Raji (cell line): Measurements from ENCODE around the gene TFF2.

Source experiments
- POLR2A ChIP-seq: IDR thresholded peaks from 2 replicates; pipeline ENCODE4 v1.6.1; 2011; ENCODE audit warnings: low read depth, low read length, control low read depth; ENCODE audit not compliant: insufficient read depth

TFF2 gene

GRCh38 chr21:42347601-42348327 is 3.0 kb downstream of the TFF2 start:
- TF ChIP-seq POLR2A: no peak

- no peak for TF ChIP-seq POLR2A
Measured at GRCh38 chr21:42346866-42347600, 3.8 kb downstream of the TFF2 start.

- no peak for TF ChIP-seq POLR2A
Measured at GRCh38 chr21:42346441-42346840, 4.4 kb downstream of the TFF2 start.

DNA sequence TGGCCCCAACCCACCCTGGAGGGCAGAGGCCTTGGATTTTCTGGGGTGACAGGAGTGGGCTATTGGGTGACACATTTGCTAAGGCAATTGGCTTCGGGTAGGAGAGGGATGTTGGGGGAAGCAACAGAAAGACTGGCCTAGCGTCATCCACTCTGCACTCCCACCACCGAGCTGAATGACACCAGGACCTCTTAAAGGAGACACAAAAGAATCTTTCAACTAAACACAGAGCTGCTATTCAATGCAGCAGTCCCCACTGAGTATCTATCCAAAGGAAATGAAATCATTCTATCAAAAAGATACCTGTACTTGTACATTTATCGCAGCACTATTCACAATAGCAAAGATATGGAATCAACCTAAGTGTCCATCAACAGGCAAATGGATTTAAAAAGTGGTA is 6.2 kb downstream of the TFF2 start:
- no peak for TF ChIP-seq POLR2A

DNA sequence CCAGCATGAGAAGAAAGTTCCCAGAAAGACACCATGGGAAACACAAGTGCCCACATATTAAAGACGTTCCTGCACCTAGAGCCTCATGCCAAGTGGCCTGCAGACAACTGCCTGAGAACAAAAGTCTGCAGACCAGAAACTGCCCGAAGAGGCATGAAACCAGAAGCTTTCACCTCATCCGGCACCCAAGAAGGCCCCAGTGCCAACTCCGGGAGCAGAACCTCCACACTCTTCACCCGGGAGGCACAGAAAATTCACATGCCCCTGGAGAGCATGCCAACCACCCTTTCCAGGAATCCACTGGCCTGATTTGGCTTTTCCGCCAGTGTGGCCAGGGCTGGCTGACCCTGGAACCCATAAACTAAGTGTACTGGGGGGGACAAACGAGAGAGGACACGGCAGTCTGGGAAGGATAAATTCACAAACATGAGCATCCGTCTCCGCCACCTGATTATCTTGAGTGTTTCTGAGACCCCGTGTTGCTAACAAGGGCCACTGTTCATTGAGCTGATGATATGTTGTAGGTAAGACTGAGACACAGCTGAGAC is 6.8 kb downstream of the TFF2 start:
- no peak for TF ChIP-seq POLR2A

DNA sequence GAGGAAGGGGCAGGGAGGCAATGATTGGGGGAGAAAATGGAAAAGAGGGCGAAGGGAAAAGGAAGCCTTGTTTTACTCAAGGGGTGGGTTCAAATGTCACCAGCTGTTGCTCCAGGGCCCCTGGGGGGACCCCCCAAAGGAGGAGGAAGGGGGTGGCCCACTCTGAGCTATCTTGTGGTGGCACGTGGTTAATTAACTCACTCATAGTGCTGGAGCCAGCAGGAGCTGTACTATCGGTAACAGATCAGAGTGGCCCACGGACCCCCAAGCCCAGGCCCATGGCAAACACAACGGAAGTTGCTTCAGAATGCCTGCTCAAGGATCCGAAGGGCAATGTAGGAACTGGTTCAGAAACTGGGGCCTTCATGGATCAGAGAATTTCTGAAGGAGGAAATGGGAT is 7.2 kb downstream of the TFF2 start:
- no peak for TF ChIP-seq POLR2A

GRCh38 chr21:42343101-42343500 is 7.7 kb downstream of the TFF2 start:
- TF ChIP-seq POLR2A: no peak

DNA sequence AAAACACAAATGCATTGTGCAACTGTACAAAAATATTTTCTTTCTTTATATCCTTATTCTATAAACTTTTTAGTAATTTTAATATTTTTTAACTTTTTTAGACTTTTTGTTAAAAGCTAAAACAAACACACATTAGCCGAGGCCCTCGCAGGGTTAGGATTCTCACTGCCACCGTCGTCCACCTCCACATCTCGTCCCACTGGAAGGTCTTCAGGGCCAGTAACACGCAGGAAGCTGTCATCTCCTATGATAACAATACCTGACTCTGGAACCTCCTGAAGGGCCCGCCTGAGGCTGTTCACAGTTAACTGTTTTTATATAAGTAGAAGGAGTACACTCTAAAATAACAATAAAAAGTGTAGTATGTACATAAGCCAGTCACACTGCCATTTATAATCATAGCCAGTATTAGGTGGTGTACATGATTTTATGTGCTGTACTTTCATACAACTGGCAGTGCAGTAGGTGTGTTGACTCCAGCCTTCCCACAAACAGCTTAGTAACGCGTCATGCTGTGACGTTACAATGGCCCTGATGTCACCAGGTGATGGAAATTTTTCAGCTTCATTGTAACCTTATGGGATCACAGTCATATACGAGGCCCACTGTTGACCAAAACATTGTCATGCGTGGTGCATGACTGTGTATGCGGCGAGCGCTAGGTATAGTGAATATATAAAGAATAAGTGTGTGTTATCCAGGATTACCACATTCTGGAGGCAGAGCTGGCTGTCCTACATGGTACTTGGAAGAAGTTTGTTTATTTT is 8.8 kb downstream of the TFF2 start:
- no peak for TF ChIP-seq POLR2A

DNA sequence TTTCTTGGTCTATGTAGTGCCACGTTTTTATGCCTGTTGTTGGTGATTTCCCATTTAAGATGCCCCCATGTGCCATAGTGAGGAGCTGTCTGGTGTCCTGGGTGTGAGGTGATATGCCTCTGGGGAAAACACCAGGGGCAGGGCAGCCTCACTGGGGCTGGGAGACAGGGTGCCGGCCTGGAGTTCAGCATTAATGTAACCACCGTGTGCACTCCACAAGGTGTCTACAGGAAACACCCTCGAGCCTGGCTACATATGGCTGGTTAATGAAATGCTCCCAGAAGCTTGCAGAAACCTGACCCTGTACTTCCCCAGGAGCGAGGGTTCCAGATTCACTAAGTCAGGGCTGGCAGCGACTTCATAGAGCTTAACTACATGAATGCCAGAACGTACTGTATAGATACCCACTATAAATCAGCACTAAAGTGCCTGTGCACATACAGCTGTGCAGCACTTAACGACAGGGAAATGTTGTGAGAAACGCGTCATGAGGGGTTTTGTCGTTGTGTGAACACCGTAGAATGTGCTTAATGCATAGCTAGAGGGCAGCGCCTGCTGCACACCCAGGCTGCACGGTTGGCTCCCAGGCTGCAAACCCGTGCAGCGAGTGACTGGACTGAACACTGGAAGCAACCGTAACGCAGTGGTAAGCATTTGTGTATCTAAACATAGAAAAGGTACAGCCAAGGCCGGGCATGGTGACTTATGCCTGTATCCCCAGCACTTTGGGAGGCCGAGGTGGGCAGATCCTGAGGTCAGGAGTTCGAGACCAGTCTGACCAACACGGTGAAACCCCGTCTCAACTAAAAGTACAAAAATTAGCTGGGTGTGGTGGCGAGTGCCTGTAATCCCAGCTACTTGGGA is 10.4 kb downstream of the TFF2 start:
- TF ChIP-seq POLR2A: no peak

GRCh38 chr21:42338729-42339715 is 11.8 kb downstream of the TFF2 start:
- no peak for TF ChIP-seq POLR2A

GRCh38 chr21:42337830-42338728 is 12.7 kb downstream of the TFF2 start:
- TF ChIP-seq POLR2A: no peak

- no peak for TF ChIP-seq POLR2A
Measured at GRCh38 chr21:42337276-42337675, 13.5 kb downstream of the TFF2 start.
